Body of pancreas (tissue), 4 donors: ENCODE data around the gene CCNYL1.

Source experiments
- CTCF ChIP-seq, 7 experiments: fragments of 450-650 bp in 4 of 7; fragments of 200-600 bp in 3 of 7; sonication (generic) in 3 of 7; IDR thresholded peaks; one replicate each; pipeline ENCODE4 v1.5.1; 2016 to 2019; ENCODE audit warnings: antibody characterized with exemption in 7 of 7
- POLR2A ChIP-seq, 3 donors: fragments of 450-650 bp; IDR thresholded peaks; one replicate each; pipeline ENCODE4 v1.6.1; 2016; ENCODE audit warnings: antibody characterized with exemption in 3 of 3, mild to moderate bottlenecking in 2 of 3

DNA sequence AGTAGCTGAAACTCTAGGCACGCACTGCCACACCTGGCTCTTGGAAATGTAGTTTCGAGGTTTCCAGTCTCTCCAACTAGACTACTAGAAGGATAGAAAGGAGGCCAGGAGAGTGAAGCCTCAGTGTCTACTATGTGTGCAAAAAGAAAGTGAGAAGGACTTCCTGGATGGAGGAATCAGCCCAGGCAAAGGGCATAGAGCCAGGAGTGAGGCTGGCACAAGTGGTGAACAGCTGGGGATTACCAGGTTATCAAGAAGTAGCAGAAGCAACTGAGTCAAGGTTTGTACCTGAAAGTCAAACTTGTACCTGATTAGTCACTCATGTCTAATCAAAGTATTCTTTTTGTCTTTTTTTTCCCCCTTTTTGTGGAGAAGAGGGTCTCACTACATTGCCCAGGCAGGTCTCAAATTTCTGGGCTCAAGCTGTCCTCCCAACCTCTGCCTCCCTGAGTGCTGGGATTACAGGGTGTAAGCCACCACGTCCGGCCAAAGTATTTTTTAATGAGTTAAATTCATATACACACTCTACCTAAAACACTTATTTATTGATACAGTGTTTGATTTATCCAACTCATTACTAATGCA lies 67.0 kb downstream of the CCNYL1 start:
- TF ChIP-seq CTCF (IDR thresholded peaks at IDR 0.05): no peak
- no peak for TF ChIP-seq POLR2A (IDR thresholded peaks at IDR 0.05)
